HL-60 (cell line): Measurements from ENCODE around the gene REP15.

Source experiments
- CTCF ChIP-seq: IDR thresholded peaks from one replicate; pipeline ENCODE4 v1.5.1; 2011; ENCODE audit warnings: low read length, control low read depth, inconsistent platforms; ENCODE audit not compliant: insufficient read depth
- TF ChIP-seq, protein P1 (sequence below): IDR thresholded peaks from 2 replicates; pipeline ENCODE4 v1.6.1; 2012; ENCODE audit warnings: low read depth; ENCODE audit not compliant: insufficient replicate concordance

DNA sequence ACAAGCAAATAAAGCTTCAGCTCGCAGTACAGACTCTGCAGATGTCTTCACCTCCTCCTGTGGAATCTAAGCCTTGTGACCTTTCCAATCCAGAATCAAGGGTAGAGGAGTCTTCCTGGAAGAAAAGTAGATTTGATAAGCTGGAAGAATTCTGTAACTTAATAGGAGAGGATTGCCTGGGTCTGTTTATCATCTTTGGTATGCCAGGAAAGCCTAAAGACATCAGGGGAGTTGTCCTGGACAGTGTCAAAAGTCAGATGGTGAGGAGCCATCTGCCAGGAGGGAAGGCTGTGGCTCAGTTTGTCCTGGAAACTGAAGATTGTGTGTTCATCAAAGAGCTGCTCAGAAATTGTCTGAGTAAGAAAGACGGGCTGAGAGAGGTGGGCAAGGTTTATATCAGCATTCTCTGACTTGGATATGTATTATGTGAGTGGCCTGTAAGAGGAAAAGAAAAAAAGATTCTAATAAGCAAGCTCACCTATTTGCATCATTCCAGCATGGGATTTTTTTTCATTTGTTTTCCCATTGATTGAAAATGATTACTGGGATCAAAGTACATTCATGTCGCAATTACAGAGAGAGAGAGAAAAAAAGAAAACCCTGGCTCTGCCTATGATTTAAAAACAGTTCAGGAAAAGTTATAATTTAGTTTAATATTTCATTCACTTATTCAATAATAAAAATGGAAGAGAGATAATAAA, 767 bp downstream of the REP15 start:
- TF ChIP-seq CTCF: no peak
- TF ChIP-seq, protein P1, sequence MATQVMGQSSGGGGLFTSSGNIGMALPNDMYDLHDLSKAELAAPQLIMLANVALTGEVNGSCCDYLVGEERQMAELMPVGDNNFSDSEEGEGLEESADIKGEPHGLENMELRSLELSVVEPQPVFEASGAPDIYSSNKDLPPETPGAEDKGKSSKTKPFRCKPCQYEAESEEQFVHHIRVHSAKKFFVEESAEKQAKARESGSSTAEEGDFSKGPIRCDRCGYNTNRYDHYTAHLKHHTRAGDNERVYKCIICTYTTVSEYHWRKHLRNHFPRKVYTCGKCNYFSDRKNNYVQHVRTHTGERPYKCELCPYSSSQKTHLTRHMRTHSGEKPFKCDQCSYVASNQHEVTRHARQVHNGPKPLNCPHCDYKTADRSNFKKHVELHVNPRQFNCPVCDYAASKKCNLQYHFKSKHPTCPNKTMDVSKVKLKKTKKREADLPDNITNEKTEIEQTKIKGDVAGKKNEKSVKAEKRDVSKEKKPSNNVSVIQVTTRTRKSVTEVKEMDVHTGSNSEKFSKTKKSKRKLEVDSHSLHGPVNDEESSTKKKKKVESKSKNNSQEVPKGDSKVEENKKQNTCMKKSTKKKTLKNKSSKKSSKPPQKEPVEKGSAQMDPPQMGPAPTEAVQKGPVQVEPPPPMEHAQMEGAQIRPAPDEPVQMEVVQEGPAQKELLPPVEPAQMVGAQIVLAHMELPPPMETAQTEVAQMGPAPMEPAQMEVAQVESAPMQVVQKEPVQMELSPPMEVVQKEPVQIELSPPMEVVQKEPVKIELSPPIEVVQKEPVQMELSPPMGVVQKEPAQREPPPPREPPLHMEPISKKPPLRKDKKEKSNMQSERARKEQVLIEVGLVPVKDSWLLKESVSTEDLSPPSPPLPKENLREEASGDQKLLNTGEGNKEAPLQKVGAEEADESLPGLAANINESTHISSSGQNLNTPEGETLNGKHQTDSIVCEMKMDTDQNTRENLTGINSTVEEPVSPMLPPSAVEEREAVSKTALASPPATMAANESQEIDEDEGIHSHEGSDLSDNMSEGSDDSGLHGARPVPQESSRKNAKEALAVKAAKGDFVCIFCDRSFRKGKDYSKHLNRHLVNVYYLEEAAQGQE: no peak
